HEK293T (cell line): ENCODE measurements around the gene RPRD1A.
"Not testable (repeated sequence)": the region's sequence is repeated elsewhere in the genome, so short reads cannot be mapped to it uniquely, and the experiment has no call there.

Source experiments
- HDGF ChIP-seq: fragments of 450-650 bp; IDR thresholded peaks from 2 replicates; pipeline ENCODE4 v1.6.1; 2017; ENCODE audit warnings: antibody characterized with exemption, borderline replicate concordance
- LEF1 ChIP-seq: fragments of 450-650 bp; IDR thresholded peaks from 2 replicates; pipeline ENCODE4 v1.6.1; 2017; ENCODE audit warnings: mild to moderate bottlenecking, borderline replicate concordance

GRCh38 chr18:36024241-36024640, 43.1 kb downstream of the RPRD1A start:
- TF ChIP-seq LEF1, HDGF: not testable (repeated sequence)
